SK-N-SH (cell line): ENCODE results near the gene PEAK1.

Source experiments
- CHD2 ChIP-seq: fragments of 150-350 bp; IDR thresholded peaks from 2 replicates; pipeline ENCODE4 v1.6.1; 2018; ENCODE audit warnings: low read length; ENCODE audit not compliant: partially characterized antibody
- CTCF ChIP-seq: fragments of 200-600 bp; sonication (generic); IDR thresholded peaks from 2 replicates; pipeline ENCODE4 v1.6.1; 2017; ENCODE audit warnings: antibody characterized with exemption, mild to moderate bottlenecking, moderate library complexity
- FOXM1 ChIP-seq: IDR thresholded peaks from 2 replicates; pipeline ENCODE4 v1.4.0; 2012; ENCODE audit warnings: low read depth, mild to moderate bottlenecking
- GABPA ChIP-seq: IDR thresholded peaks from 2 replicates; pipeline ENCODE4 v1.4.0; 2012; ENCODE audit warnings: low read depth, mild to moderate bottlenecking
- GATA2 ChIP-seq: sonication (generic); formaldehyde crosslinking; IDR thresholded peaks from 2 replicates; pipeline ENCODE4 v1.5.0; 2020; ENCODE audit warnings: mild to moderate bottlenecking, missing genetic modification reagents
- MAX ChIP-seq: IDR thresholded peaks from 2 replicates; pipeline ENCODE4 v1.4.0; 2012; ENCODE audit warnings: low read depth
- MEF2A ChIP-seq: IDR thresholded peaks from 2 replicates; pipeline ENCODE4 v1.4.0; 2012; ENCODE audit warnings: low read depth, borderline replicate concordance
- NFIC ChIP-seq: IDR thresholded peaks from 2 replicates; pipeline ENCODE4 v1.4.0; 2012; ENCODE audit warnings: borderline replicate concordance
- POLR2AphosphoS5 ChIP-seq: IDR thresholded peaks from 2 replicates; pipeline ENCODE4 v1.6.1; 2012; ENCODE audit warnings: low read depth, low read length

- TF ChIP-seq CTCF (no peak), NFIC (no peak), MEF2A (no peak), GABPA (no peak), POLR2AphosphoS5 (no peak), GATA2 (no peak), CHD2 (no peak), MAX (no peak), FOXM1 (no peak)
Observed at GRCh38 chr15:77185242-77185785, 234.6 kb downstream of the PEAK1 start.
